Activated CD4-positive, alpha-beta memory T cell treated with anti-CD3 and anti-CD28 coated beads, Interleukin-2, amount 10 ng/mL, durations not matched to agents 7 days and 5 days (primary cell): ENCODE data around the gene PTPRM. TPM values are rescaled to one million over a fixed set of nuclear protein-coding genes. Genes with fewer than 3 reads are reported as not detected.

ENCODE experiments used
- CTCF ChIA-PET: fragments of 350-600 bp; sonication (Branson Sonifier 250); formaldehyde crosslinking; loops from one replicate; lab custom pipeline; 2021; ENCODE audit warnings: antibody characterized with exemption, inconsistent platforms; lab: Charles Lee
- POLR2A ChIA-PET: fragments of 350-600 bp; sonication (Branson Sonifier 250); formaldehyde crosslinking; loops from one replicate; lab custom pipeline; 2021; ENCODE audit warnings: antibody characterized with exemption; lab: Charles Lee
- DNase-seq: peaks from one replicate; pipeline ENCODE4 v3.0.0-alpha.2; 2020
- H3K27ac Mint-ChIP-seq: one replicate; pipeline ENCODE4 v1.8.0; 2021; ENCODE audit warnings: mild to moderate bottlenecking, mixed read lengths
- H3K27me3 Mint-ChIP-seq: one replicate; pipeline ENCODE4 v1.8.0; 2021; ENCODE audit warnings: mixed read lengths
- H3K36me3 Mint-ChIP-seq: one replicate; pipeline ENCODE4 v1.8.0; 2021; ENCODE audit warnings: low read depth, mixed read lengths
- H3K4me1 Mint-ChIP-seq: one replicate; pipeline ENCODE4 v1.8.0; 2021; ENCODE audit warnings: mixed read lengths
- H3K4me3 Mint-ChIP-seq: one replicate; pipeline ENCODE4 v1.8.0; 2021; ENCODE audit warnings: mild to moderate bottlenecking, mixed read lengths
- H3K9me3 Mint-ChIP-seq: one replicate; pipeline ENCODE4 v1.8.0; 2021; ENCODE audit warnings: mixed read lengths
- total RNA-seq, 2 experiments: library from RNA; stranded (reverse); gene quantifications; one replicate each; pipeline ENCODE4 v1.2.3, GENCODE V29; 2021

Gene PTPRM
- total RNA-seq, 2 experiments from 2014 or later = 9.3 to 12.3 TPM

GRCh38 chr18:7682321-7682720 lies 115.2 kb downstream of the PTPRM start:
- ChIA-PET CTCF (no interaction called here), POLR2A (no interaction called here)
- Mint-ChIP-seq H3K9me3 (peaks cover 2% of the 10 kb centered on the region), H3K27ac (no peak overlapping the region), H3K36me3 (no peaks in the 10 kb centered on the region), H3K27me3 (no peaks in the 10 kb centered on the region), H3K4me1 (no peaks in the 10 kb centered on the region), H3K4me3 (no peak overlapping the region)
- no peak for DNase-seq

- Mint-ChIP-seq H3K27me3 (no peaks in the 10 kb centered on the region), H3K9me3 (no peaks in the 10 kb centered on the region), H3K4me3 (no peak overlapping the region), H3K36me3 (no peaks in the 10 kb centered on the region), H3K27ac (no peak overlapping the region), H3K4me1 (no peaks in the 10 kb centered on the region)
- ChIA-PET CTCF (no interaction called here), POLR2A (no interaction called here)
- no peak for DNase-seq
Measured at GRCh38 chr18:7683753-7684152, 116.6 kb downstream of the PTPRM start.

GRCh38 chr18:7684357-7684756 lies 117.2 kb downstream of the PTPRM start:
- no peak for DNase-seq
- Mint-ChIP-seq H3K27me3 (no peaks in the 10 kb centered on the region), H3K36me3 (no peaks in the 10 kb centered on the region), H3K4me1 (no peaks in the 10 kb centered on the region), H3K4me3 (no peak overlapping the region), H3K27ac (no peak overlapping the region), H3K9me3 (no peaks in the 10 kb centered on the region)
- ChIA-PET CTCF (no interaction called here), POLR2A (no interaction called here)

GRCh38 chr18:7684966-7685365 lies 117.8 kb downstream of the PTPRM start:
- Mint-ChIP-seq H3K27ac (no peak overlapping the region), H3K4me3 (no peak overlapping the region), H3K4me1 (no peaks in the 10 kb centered on the region), H3K9me3 (no peaks in the 10 kb centered on the region), H3K36me3 (no peaks in the 10 kb centered on the region), H3K27me3 (no peaks in the 10 kb centered on the region)
- no peak for DNase-seq
- ChIA-PET CTCF (no interaction called here), POLR2A (no interaction called here)

GRCh38 chr18:7686278-7686677 lies 119.2 kb downstream of the PTPRM start:
- H3K4me1 Mint-ChIP-seq = no peaks in the 10 kb centered on the region
- no peak overlapping the region for H3K27ac Mint-ChIP-seq
- H3K4me3 Mint-ChIP-seq = no peak overlapping the region
- H3K36me3 Mint-ChIP-seq = no peaks in the 10 kb centered on the region
- no peaks in the 10 kb centered on the region for H3K27me3 Mint-ChIP-seq
- CTCF ChIA-PET = no interaction called here
- POLR2A ChIA-PET = no interaction called here
- H3K9me3 Mint-ChIP-seq = no peaks in the 10 kb centered on the region
- DNase-seq = no peak

GRCh38 chr18:7688580-7688979 lies 121.5 kb downstream of the PTPRM start:
- no peaks in the 10 kb centered on the region for H3K9me3 Mint-ChIP-seq
- H3K27me3 Mint-ChIP-seq = no peaks in the 10 kb centered on the region
- H3K4me3 Mint-ChIP-seq = no peak overlapping the region
- no peak for DNase-seq
- no peak overlapping the region for H3K27ac Mint-ChIP-seq
- CTCF ChIA-PET = no interaction called here
- no peaks in the 10 kb centered on the region for H3K4me1 Mint-ChIP-seq
- POLR2A ChIA-PET = no interaction called here
- H3K36me3 Mint-ChIP-seq = no peaks in the 10 kb centered on the region

GRCh38 chr18:7691206-7691605 lies 124.1 kb downstream of the PTPRM start:
- H3K4me1 Mint-ChIP-seq = no peaks in the 10 kb centered on the region
- H3K27ac Mint-ChIP-seq = no peak overlapping the region
- POLR2A ChIA-PET = no interaction called here
- no peak overlapping the region for H3K4me3 Mint-ChIP-seq
- no peaks in the 10 kb centered on the region for H3K27me3 Mint-ChIP-seq
- H3K9me3 Mint-ChIP-seq = no peaks in the 10 kb centered on the region
- CTCF ChIA-PET = no interaction called here
- no peak for DNase-seq
- H3K36me3 Mint-ChIP-seq = no peaks in the 10 kb centered on the region

GRCh38 chr18:7696780-7697179 lies 129.7 kb downstream of the PTPRM start:
- no peak overlapping the region for H3K4me3 Mint-ChIP-seq
- no peak overlapping the region for H3K27ac Mint-ChIP-seq
- no peaks in the 10 kb centered on the region for H3K9me3 Mint-ChIP-seq
- ChIA-PET POLR2A (no interaction called here), CTCF (no interaction called here)
- H3K27me3 Mint-ChIP-seq = no peaks in the 10 kb centered on the region
- DNase-seq = no peak
- no peaks in the 10 kb centered on the region for H3K4me1 Mint-ChIP-seq
- no peaks in the 10 kb centered on the region for H3K36me3 Mint-ChIP-seq

- H3K36me3 Mint-ChIP-seq = no peaks in the 10 kb centered on the region
- POLR2A ChIA-PET = no interaction called here
- no peaks in the 10 kb centered on the region for H3K27me3 Mint-ChIP-seq
- DNase-seq = no peak
- CTCF ChIA-PET = no interaction called here
- H3K9me3 Mint-ChIP-seq = no peaks in the 10 kb centered on the region
- no peak overlapping the region for H3K4me3 Mint-ChIP-seq
- H3K4me1 Mint-ChIP-seq = no peaks in the 10 kb centered on the region
- no peak overlapping the region for H3K27ac Mint-ChIP-seq
Measured at GRCh38 chr18:7697306-7697705, 130.2 kb downstream of the PTPRM start.

- H3K27me3 Mint-ChIP-seq = no peaks in the 10 kb centered on the region
- peaks cover 11% of the 10 kb centered on the region for H3K9me3 Mint-ChIP-seq
- H3K36me3 Mint-ChIP-seq = no peaks in the 10 kb centered on the region
- H3K4me1 Mint-ChIP-seq = no peaks in the 10 kb centered on the region
- CTCF ChIA-PET = no interaction called here
- POLR2A ChIA-PET = no interaction called here
- no peak overlapping the region for H3K4me3 Mint-ChIP-seq
- no peak overlapping the region for H3K27ac Mint-ChIP-seq
- no peak for DNase-seq
Measured at GRCh38 chr18:7711495-7711894, 144.4 kb downstream of the PTPRM start.

- H3K27me3 Mint-ChIP-seq = no peaks in the 10 kb centered on the region
- no peaks in the 10 kb centered on the region for H3K4me1 Mint-ChIP-seq
Measured at GRCh38 chr18:7720395-7720794, 153.3 kb downstream of the PTPRM start.

GRCh38 chr18:7721532-7721931 lies 154.4 kb downstream of the PTPRM start:
- DNase-seq = no peak
- ChIA-PET CTCF (no interaction called here), POLR2A (no interaction called here)
- H3K4me3 Mint-ChIP-seq = no peak overlapping the region
- H3K36me3 Mint-ChIP-seq = no peaks in the 10 kb centered on the region
- no peaks in the 10 kb centered on the region for H3K9me3 Mint-ChIP-seq
- no peaks in the 10 kb centered on the region for H3K27me3 Mint-ChIP-seq
- H3K27ac Mint-ChIP-seq = no peak overlapping the region
- no peaks in the 10 kb centered on the region for H3K4me1 Mint-ChIP-seq

More at GRCh38 chr18:7720395-7720794, 153.3 kb downstream of the PTPRM start:
- no peak for DNase-seq
- no peaks in the 10 kb centered on the region for H3K36me3 Mint-ChIP-seq
- H3K4me3 Mint-ChIP-seq = no peak overlapping the region
- no peaks in the 10 kb centered on the region for H3K9me3 Mint-ChIP-seq
- ChIA-PET CTCF (no interaction called here), POLR2A (no interaction called here)
- H3K27ac Mint-ChIP-seq = no peak overlapping the region

GRCh38 chr18:7722955-7723354 lies 155.8 kb downstream of the PTPRM start:
- Mint-ChIP-seq H3K36me3 (no peaks in the 10 kb centered on the region), H3K27ac (no peak overlapping the region), H3K4me3 (no peak overlapping the region), H3K9me3 (no peaks in the 10 kb centered on the region), H3K4me1 (no peaks in the 10 kb centered on the region), H3K27me3 (no peaks in the 10 kb centered on the region)
- ChIA-PET CTCF (no interaction called here), POLR2A (no interaction called here)
- DNase-seq = no peak

GRCh38 chr18:7723558-7723957 lies 156.4 kb downstream of the PTPRM start:
- no peaks in the 10 kb centered on the region for H3K9me3 Mint-ChIP-seq
- H3K27me3 Mint-ChIP-seq = no peaks in the 10 kb centered on the region
- no peak for DNase-seq
- no peak overlapping the region for H3K4me3 Mint-ChIP-seq
- H3K36me3 Mint-ChIP-seq = no peaks in the 10 kb centered on the region
- H3K4me1 Mint-ChIP-seq = no peaks in the 10 kb centered on the region
- no peak overlapping the region for H3K27ac Mint-ChIP-seq
- ChIA-PET POLR2A (no interaction called here), CTCF (no interaction called here)

- no peaks in the 10 kb centered on the region for H3K4me1 Mint-ChIP-seq
- no peaks in the 10 kb centered on the region for H3K27me3 Mint-ChIP-seq
- DNase-seq = no peak
- H3K4me3 Mint-ChIP-seq = no peak overlapping the region
- POLR2A ChIA-PET = no interaction called here
- H3K27ac Mint-ChIP-seq = no peak overlapping the region
- H3K36me3 Mint-ChIP-seq = no peaks in the 10 kb centered on the region
- CTCF ChIA-PET = no interaction called here
- H3K9me3 Mint-ChIP-seq = no peaks in the 10 kb centered on the region
Measured at GRCh38 chr18:7725473-7725872, 158.4 kb downstream of the PTPRM start.
